ENCODE measurements around the gene OTOP3.
"Not testable (repeated sequence)": the region's sequence is repeated elsewhere in the genome, so short reads cannot be mapped to it uniquely, and the experiment has no call there.

OTOP3 gene

DNA sequence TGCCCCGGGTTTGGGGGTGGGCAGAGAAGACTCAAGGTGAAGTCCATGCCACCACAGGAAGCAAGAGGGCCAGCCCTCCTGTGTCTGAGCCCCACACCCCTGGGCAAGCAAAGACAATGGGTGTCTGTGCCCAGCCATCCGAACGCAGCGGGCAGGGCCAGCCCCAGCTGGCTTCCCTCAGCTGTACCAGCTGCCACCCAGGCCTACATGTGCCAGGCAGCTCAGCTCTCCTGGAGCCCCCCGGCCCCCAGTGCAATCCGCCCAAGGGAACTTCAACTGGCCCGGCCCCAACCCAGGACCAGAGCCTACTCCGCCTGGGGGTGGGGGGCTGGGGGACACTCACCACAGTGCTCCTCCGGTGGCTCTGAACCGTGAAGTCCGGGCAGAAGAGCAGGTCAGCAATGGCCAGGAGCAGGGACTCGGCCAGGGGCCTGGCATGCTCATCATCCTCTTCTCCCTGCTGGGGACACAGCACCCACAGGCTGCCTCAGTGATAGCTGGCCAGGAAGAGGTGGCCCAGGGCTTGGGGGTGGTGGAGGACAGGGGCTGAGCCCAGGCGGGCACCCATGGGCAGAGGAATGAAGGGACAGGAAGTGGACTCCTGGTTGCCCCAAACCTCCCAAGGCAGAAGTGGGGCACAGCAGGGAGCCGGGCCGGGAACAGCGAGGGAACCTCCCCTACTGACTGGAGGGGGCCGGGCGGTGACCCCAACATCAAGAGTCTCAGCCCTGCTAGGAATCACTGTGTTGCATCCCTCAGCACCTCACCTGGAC is 27.1 kb downstream of the OTOP3 start:
- no peak overlapping the region for H3K27ac Mint-ChIP-seq (ENCODE audit: low read depth)
- H3K4me1 Mint-ChIP-seq: peaks cover 11% of the 10 kb centered on the region
- H3K9me3 Mint-ChIP-seq: no peaks in the 10 kb centered on the region
- DNase-seq (ENCODE audit: low spot score in 2 of 2) (no peak), ATAC-seq (replicated peaks; ENCODE audit: extremely low read depth, poor library complexity, severe bottlenecking) (no peak)
- H3K27me3 Mint-ChIP-seq: no peaks in the 10 kb centered on the region
- H3K36me3 Mint-ChIP-seq (ENCODE audit: insufficient read depth): peaks cover 2% of the 10 kb centered on the region
- no peak overlapping the region for H3K4me3 Mint-ChIP-seq

DNA sequence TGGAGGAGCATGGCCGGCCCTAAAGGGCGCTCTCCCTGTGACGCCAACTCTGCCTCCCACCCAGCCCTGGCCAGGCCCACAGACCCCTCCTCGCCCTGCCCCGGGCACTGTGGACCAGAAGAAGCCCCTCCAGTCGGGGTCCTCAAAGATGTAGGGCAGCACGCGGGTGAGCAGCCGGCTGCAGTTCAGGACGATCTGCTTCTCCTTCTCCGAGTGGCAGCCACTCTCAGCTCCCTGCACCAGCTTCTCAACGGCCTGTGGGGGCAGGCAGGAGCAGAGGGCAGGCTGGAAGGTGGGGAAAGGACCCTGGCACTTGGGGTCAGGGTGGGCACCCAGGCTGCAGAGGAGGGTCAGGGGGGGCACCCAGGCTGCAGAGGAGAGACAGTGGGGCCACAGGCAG is 28.0 kb downstream of the OTOP3 start:
- no peak overlapping the region for H3K4me3 Mint-ChIP-seq
- no peak for ATAC-seq (replicated peaks; ENCODE audit: extremely low read depth, poor library complexity, severe bottlenecking)
- no peaks in the 10 kb centered on the region for H3K27me3 Mint-ChIP-seq

DNA sequence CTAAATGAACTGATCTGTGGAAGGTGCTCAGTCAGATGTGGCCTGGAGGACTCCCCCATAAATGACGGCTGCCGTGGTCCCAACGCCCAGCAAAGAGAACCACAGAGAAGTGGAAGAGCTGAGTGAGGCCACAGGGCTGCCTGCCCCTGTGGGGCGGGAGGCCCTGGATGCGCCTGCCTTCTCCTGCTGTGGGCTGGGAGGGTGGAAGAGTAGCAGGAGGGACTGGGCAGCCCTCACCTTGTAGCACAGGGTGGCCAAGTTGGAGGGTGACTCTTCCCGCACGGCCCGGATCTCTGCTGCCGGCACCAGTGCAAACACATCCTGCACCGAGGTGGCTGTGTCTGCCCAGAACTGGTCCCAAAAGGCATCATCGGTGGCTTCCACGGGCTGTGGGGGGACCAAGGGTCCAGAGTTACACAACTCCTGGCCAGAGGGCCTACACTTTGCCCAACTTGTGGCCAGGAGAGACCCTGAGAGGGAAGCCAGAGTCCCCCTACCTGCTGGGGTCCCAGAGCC is 28.6 kb downstream of the OTOP3 start:
- ATAC-seq (replicated peaks; ENCODE audit: extremely low read depth, poor library complexity, severe bottlenecking) (no peak), DNase-seq (ENCODE audit: low spot score in 2 of 2) (no peak)
- H3K36me3 Mint-ChIP-seq (ENCODE audit: insufficient read depth): peaks cover 2% of the 10 kb centered on the region
- no peak overlapping the region for H3K27ac Mint-ChIP-seq (ENCODE audit: low read depth)
- H3K27me3 Mint-ChIP-seq: no peaks in the 10 kb centered on the region
- H3K9me3 Mint-ChIP-seq: no peaks in the 10 kb centered on the region
- peaks cover 10% of the 10 kb centered on the region for H3K4me1 Mint-ChIP-seq
- no peak overlapping the region for H3K4me3 Mint-ChIP-seq

More for the DNA sequence above, 28.0 kb downstream of the OTOP3 start:
- Mint-ChIP-seq H3K27ac (ENCODE audit: low read depth) (no peak overlapping the region), H3K36me3 (ENCODE audit: insufficient read depth) (peaks cover 2% of the 10 kb centered on the region), H3K4me1 (peaks cover 11% of the 10 kb centered on the region), H3K9me3 (no peaks in the 10 kb centered on the region)
- DNase-seq (ENCODE audit: low spot score in 2 of 2): no peak

DNA sequence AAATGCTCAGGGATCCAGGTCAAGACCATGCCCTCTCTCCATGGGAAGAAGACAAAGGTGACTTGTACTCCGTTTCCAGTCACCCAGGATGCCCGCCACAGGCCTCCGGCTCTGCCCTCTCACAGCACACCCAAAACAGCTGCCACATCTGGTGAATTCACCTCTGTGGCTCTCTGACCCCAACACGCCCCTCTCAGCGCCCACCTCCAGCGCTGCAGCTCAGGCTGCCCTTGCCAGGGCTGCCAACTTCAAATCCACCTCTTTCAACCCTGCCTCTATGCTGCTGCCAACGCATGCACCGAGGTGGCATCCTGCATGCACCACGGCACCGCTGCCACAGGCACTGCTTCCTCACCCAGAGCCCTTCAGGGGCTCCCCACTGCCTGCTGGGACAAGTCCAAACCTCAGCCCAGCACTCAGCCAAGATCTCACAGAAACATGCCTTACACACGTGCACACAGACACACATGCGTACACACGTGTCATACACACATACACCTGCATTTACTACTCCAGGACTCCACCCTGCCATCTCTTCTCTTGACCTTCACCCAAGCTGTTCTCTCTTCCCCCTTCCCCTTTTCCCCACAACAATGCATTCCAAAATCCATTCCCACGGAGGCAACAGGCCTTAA is 29.4 kb downstream of the OTOP3 start:
- ATAC-seq (replicated peaks; ENCODE audit: extremely low read depth, poor library complexity, severe bottlenecking) (no peak), DNase-seq (ENCODE audit: low spot score in 2 of 2) (no peak)
- Mint-ChIP-seq H3K4me1 (peaks cover 5% of the 10 kb centered on the region), H3K4me3 (no peak overlapping the region), H3K36me3 (ENCODE audit: insufficient read depth) (peaks cover 2% of the 10 kb centered on the region), H3K9me3 (no peaks in the 10 kb centered on the region), H3K27me3 (no peaks in the 10 kb centered on the region), H3K27ac (ENCODE audit: low read depth) (no peak overlapping the region)

DNA sequence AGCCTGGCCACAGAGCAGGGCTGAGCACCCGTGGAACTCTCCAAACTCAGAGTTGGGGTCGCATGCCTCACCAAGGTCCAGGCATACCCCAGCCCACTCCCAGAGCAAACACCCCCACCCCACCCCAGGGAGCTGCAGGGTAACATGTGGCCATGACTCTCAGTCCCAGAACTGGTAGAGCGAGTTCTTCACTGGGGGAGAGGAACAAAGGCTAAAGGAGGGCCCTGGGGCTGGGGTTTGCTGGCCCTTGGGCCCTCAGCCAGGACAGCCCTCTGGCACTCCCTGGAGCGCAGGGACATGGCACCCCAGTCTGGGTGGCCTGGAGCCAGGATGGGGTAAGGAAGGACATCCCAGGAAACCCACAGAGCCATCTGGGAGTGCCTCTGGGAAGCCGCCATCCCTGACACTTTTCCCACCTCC is 32.7 kb downstream of the OTOP3 start:
- Mint-ChIP-seq H3K4me1 (peaks cover 7% of the 10 kb centered on the region), H3K9me3 (no peaks in the 10 kb centered on the region), H3K36me3 (ENCODE audit: insufficient read depth) (peaks cover 5% of the 10 kb centered on the region), H3K27ac (ENCODE audit: low read depth) (no peak overlapping the region), H3K4me3 (no peak overlapping the region), H3K27me3 (peaks cover 8% of the 10 kb centered on the region)
- ATAC-seq (replicated peaks; ENCODE audit: extremely low read depth, poor library complexity, severe bottlenecking): no peak
- no peak for DNase-seq (ENCODE audit: low spot score in 2 of 2)

DNA sequence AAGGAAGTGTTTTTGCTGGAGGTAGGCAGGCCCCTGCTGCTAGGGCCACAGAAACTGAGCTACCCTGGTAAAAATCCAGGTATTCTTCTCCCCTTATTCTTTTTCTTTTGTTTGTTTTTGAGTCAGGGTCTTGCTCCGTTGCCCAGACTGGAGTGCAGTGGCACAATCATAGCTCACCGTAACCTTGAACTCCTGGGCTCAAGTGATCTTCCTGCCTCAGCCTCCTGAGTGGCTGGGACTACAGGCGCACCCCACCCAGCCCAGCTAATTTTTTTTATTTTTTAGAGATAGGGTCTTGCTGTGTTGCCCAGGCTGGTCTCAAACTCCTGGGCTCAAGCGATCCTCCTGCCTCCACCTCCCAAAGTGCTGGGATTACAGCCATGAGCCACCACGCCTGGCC is 33.8 kb downstream of the OTOP3 start:
- not testable (repeated sequence) for ATAC-seq (replicated peaks; ENCODE audit: extremely low read depth, poor library complexity, severe bottlenecking); H3K9me3 Mint-ChIP-seq; H3K36me3 Mint-ChIP-seq (ENCODE audit: insufficient read depth); H3K4me1 Mint-ChIP-seq; H3K4me3 Mint-ChIP-seq; DNase-seq (ENCODE audit: low spot score in 2 of 2); H3K27ac Mint-ChIP-seq (ENCODE audit: low read depth)
- H3K27me3 Mint-ChIP-seq: peaks cover 13% of the 10 kb centered on the region

DNA sequence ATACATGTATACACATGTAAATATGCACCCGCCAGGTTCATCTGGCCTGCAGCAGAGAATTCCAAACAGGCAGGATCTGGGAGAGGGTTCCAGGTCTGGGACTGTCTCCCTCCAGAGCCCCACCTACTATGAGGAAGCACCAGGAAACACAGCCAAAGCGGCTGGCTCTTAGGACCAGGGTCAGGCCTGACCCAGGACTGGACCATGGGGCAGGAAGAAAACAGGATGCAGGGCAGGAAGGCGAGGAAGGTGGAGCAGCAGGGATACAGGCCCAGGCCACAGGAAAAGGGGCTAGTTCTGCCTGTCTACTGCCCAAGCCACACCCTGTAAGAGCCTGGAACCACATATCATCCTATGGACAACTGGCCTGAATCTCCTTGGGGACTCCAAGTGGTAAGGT is 34.7 kb downstream of the OTOP3 start:
- H3K27ac Mint-ChIP-seq (ENCODE audit: low read depth): no peak overlapping the region
- H3K9me3 Mint-ChIP-seq: no peaks in the 10 kb centered on the region
- peak overlapping the region; percentile 25 for H3K4me3 Mint-ChIP-seq
- peaks cover 4% of the 10 kb centered on the region for H3K36me3 Mint-ChIP-seq (ENCODE audit: insufficient read depth)
- ATAC-seq (replicated peaks; ENCODE audit: extremely low read depth, poor library complexity, severe bottlenecking) (no peak), DNase-seq (ENCODE audit: low spot score in 2 of 2) (no peak)
- H3K4me1 Mint-ChIP-seq: peaks cover 7% of the 10 kb centered on the region
- H3K27me3 Mint-ChIP-seq: peaks cover 21% of the 10 kb centered on the region

DNA sequence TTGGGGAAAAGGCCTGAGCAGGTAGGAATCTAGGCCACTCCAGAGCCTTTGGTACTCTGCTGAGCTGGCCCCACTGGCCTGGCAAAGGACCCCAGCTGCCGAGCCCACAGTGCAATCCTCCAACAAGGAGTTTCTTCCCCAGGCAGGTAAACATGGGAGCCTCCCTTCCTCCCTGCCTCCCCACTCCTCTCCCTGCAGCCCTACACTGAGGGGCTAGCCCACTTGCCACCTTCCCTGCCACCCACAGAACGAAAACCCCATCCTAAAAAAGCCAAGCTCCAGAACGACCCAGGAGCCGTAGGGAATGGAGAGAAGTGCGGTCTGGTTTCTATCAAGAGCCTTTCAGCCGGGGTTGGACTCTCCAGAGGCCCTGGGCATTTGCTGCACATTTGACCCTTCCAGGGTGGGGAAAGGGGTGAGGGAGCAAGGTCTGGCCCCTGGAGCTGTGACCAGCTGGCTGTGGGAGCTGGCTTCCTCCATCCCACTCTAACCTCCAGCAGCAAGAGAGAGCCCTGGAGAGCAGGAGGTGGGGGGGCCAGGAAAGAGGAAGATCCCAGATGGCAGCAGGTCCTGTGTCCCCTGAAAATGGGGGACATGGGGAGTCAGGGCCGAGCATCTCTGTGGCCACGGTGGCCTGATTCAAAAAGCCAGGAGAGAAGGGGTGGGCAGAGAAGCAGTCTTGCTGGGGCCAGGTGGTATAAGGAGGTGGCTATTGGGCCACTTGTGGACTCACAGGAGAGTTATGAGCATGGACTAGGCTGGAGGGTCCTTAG is 35.6 kb downstream of the OTOP3 start:
- DNase-seq (ENCODE audit: low spot score in 2 of 2) (no peak), ATAC-seq (replicated peaks; ENCODE audit: extremely low read depth, poor library complexity, severe bottlenecking) (no peak)
- Mint-ChIP-seq H3K9me3 (no peaks in the 10 kb centered on the region), H3K4me1 (peaks cover 7% of the 10 kb centered on the region), H3K36me3 (ENCODE audit: insufficient read depth) (peaks cover 6% of the 10 kb centered on the region), H3K27me3 (peaks cover 21% of the 10 kb centered on the region), H3K27ac (ENCODE audit: low read depth) (peak overlapping the region; percentile 35), H3K4me3 (peak overlapping the region; percentile 85)

DNA sequence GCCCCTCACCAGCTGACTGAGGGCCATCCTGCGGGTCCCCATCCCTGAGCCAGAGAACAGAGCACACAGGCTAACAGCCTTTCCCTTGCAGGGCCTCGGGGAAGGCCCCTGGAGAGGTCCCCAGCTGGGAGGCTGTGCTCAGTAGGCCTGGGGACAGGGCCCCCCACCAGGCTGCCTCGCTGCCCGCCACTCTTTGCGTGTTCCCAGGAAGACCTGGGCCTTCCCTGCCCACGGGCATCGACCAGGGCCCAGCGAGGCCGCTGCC is 36.1 kb downstream of the OTOP3 start:
- Mint-ChIP-seq H3K27ac (ENCODE audit: low read depth) (peak overlapping the region; percentile 35), H3K4me1 (peaks cover 7% of the 10 kb centered on the region), H3K4me3 (peak overlapping the region; percentile 85), H3K27me3 (peaks cover 21% of the 10 kb centered on the region), H3K9me3 (no peaks in the 10 kb centered on the region), H3K36me3 (ENCODE audit: insufficient read depth) (peaks cover 6% of the 10 kb centered on the region)
- DNase-seq (ENCODE audit: low spot score in 2 of 2): no peak
- no peak for ATAC-seq (replicated peaks; ENCODE audit: extremely low read depth, poor library complexity, severe bottlenecking)

DNA sequence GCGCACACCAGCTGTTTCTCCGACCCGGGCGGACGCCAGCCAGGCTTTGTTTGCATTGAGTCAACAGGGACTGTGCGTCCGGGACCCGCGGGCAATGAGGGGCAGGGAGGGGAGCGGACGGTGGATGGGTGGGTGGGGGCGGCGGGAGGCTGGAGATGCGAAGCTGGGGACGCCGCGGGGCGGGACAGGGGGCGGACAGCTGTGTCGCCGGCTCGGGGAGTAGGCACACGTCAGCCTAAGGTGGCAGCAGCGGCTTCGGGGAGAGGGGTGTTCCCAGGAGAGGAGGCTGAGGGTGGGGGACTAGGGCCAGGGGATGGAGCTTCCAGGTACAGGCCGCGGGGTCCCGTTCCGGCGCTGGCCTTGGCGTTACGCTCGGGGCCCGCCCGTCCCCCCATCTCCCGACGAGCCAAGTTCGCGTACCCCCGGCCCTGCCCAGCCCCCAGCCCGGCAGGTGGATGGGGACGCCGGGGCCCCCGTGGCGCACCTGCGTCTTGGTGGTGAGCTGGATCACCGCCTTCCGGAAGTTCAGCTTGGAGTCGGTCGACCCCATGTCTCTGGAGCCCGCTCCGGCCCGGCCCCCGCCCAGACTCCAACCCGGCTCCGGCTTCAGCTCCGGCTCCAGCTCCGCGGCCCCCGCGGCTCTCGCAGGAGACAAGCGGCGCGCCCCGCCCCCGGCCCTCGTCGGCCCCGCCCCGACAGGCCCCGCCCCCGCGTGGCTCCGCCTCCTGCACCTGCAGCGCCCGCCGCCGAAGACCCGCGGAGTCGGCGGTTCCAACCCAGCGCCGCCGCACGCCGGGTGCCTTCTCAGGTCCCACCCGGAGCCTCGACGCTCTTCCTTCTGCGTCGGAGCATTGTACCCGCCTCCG is 36.6 kb downstream of the OTOP3 start, which contains the start of gene HID1:
HID1 (minus strand) TSS at position 653 of the 866 bp plus-strand sequence; CDS start at position 550, 103 bp downstream.
- peak within 1 kb of the TSS; percentile 90 for H3K27ac Mint-ChIP-seq (ENCODE audit: low read depth)

DNA sequence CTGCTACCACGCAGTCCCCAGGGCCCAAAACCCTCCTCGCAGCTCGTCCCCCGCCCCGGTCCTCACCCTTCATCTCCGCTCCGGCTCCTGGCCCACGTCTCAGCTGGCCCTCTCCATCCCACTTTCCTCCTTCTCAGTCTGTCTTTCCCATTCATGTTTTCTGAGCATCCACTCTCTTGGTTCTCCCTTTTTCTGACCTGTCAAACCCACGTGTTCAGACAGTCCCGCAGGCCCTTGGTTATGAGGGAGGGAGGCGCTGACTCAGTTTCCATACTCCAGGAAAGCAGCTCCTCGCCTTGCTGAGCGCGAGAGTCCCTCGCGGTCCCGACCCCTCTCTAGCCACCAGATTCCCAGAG is 37.3 kb downstream of the OTOP3 start:
- Mint-ChIP-seq H3K4me3 (peak overlapping the region; percentile 85), H3K27me3 (peaks cover 21% of the 10 kb centered on the region), H3K9me3 (no peaks in the 10 kb centered on the region), H3K4me1 (peaks cover 7% of the 10 kb centered on the region), H3K36me3 (ENCODE audit: insufficient read depth) (peaks cover 6% of the 10 kb centered on the region), H3K27ac (ENCODE audit: low read depth) (peak overlapping the region; percentile 90)
- ATAC-seq (replicated peaks; ENCODE audit: extremely low read depth, poor library complexity, severe bottlenecking) (no peak), DNase-seq (ENCODE audit: low spot score in 2 of 2) (no peak)

More for the DNA sequence above, 36.6 kb downstream of the OTOP3 start, which contains the start of gene HID1:
- no peaks in the 10 kb centered on the region for H3K9me3 Mint-ChIP-seq
- peaks cover 21% of the 10 kb centered on the region for H3K27me3 Mint-ChIP-seq
- peaks cover 6% of the 10 kb centered on the region for H3K36me3 Mint-ChIP-seq (ENCODE audit: insufficient read depth)
- peak; percentile 49 to 53 for DNase-seq (ENCODE audit: low spot score in 2 of 2)
- H3K4me1 Mint-ChIP-seq: peaks cover 7% of the 10 kb centered on the region
- ATAC-seq (replicated peaks; ENCODE audit: extremely low read depth, poor library complexity, severe bottlenecking): peak; percentile 79
- peak within 1 kb of the TSS; percentile 85 for H3K4me3 Mint-ChIP-seq

DNA sequence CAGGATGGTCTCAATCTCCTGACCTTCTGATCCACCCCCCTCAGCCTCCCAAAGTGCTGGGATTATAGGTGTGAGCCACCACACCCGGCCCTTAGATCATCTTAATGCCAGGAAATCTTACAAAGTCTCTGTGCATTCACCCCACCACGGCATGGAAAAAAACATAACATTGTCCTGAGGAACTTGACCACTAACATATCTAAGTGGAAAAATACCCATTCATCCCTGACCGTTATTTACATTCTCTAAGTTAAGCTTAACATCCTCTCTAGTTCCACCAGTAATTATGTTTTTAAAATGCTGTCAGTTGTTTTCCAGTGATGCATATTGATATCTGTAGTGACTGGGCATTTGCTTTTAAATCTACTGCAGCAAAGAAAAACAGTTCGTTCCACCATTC is 40.2 kb downstream of the OTOP3 start:
- H3K27me3 Mint-ChIP-seq: peaks cover 21% of the 10 kb centered on the region
- H3K36me3 Mint-ChIP-seq (ENCODE audit: insufficient read depth): peaks cover 6% of the 10 kb centered on the region
- no peak for DNase-seq (ENCODE audit: low spot score in 2 of 2)
- no peaks in the 10 kb centered on the region for H3K9me3 Mint-ChIP-seq
- no peak overlapping the region for H3K27ac Mint-ChIP-seq (ENCODE audit: low read depth)
- H3K4me1 Mint-ChIP-seq: peaks cover 7% of the 10 kb centered on the region
- no peak overlapping the region for H3K4me3 Mint-ChIP-seq
- ATAC-seq (replicated peaks; ENCODE audit: extremely low read depth, poor library complexity, severe bottlenecking): no peak
